PC-3 (cell line): ENCODE measurements around the gene RCAN2. TPM values are rescaled to one million over a fixed set of nuclear protein-coding genes. Genes with fewer than 3 reads are reported as not detected.

Experiments
- ATAC-seq: fragments of 200-7000 bp; cut with Tn5 transposase; 2 replicates; pipeline ENCODE4 v1.9.1; 2020; ENCODE audit warnings: mild to moderate bottlenecking, moderate library complexity
- BruUV-seq: library from RNA; stranded (reverse); fragments of 400-500 nt; replicated peaks from 2 replicates; lab custom pipeline; 2021; lab: Mats Ljungman, UMichigan
- CTCF ChIA-PET: fragments of 300-600 bp; sonication (Branson Sonifier 250); formaldehyde crosslinking; loops from one replicate; lab custom pipeline; 2022; ENCODE audit warnings: antibody characterized with exemption; lab: Charles Lee
- POLR2A ChIA-PET: fragments of 300-600 bp; sonication (Branson Sonifier 250); formaldehyde crosslinking; loops from one replicate; lab custom pipeline; 2022; ENCODE audit warnings: antibody characterized with exemption; ENCODE audit not compliant: unreplicated experiment; lab: Charles Lee
- DNase-seq: peaks from one replicate; pipeline ENCODE4 v3.0.0-alpha.2; 2015
- H2AFZ ChIP-seq: fragments of 300-600 bp; sonication (generic); 2 replicates; pipeline ENCODE4 v1.6.0; 2016; ENCODE audit warnings: antibody characterized with exemption, low read length
- H3F3A ChIP-seq: fragments of 300-600 bp; sonication (generic); one replicate; pipeline ENCODE4 v1.6.0; 2017; ENCODE audit warnings: antibody characterized with exemption, low read length, control low read depth, mild to moderate bottlenecking; ENCODE audit not compliant: unreplicated experiment
- H3K27ac ChIP-seq: fragments of 300-600 bp; sonication (generic); 2 replicates; pipeline ENCODE4 v1.5.1; 2016; ENCODE audit warnings: mild to moderate bottlenecking, low read length
- H3K27me3 ChIP-seq: fragments of 300-600 bp; sonication (generic); 2 replicates; pipeline ENCODE4 v1.6.1; 2016; ENCODE audit warnings: low read length, mixed read lengths
- H3K36me3 ChIP-seq: fragments of 300-600 bp; sonication (generic); 2 replicates; pipeline ENCODE4 v1.6.1; 2016; ENCODE audit warnings: low read depth, mixed run types, low read length, mixed read lengths
- H3K4me1 ChIP-seq: fragments of 300-600 bp; sonication (generic); 2 replicates; pipeline ENCODE4 v1.5.1; 2016; ENCODE audit warnings: low read length; ENCODE audit not compliant: insufficient read depth
- H3K4me2 ChIP-seq: fragments of 300-600 bp; sonication (generic); 2 replicates; pipeline ENCODE4 v1.6.0; 2016; ENCODE audit warnings: low read length
- H3K4me3 ChIP-seq: fragments of 300-600 bp; sonication (generic); 2 replicates; pipeline ENCODE4 v1.5.1; 2016; ENCODE audit warnings: mild to moderate bottlenecking, low read length, mixed read lengths
- H3K79me2 ChIP-seq: fragments of 300-600 bp; sonication (generic); 2 replicates; pipeline ENCODE4 v1.6.1; 2017; ENCODE audit warnings: low read length, mixed read lengths
- H3K9ac ChIP-seq: fragments of 300-600 bp; sonication (generic); 2 replicates; pipeline ENCODE4 v1.6.0; 2016; ENCODE audit warnings: mild to moderate bottlenecking, low read length
- H3K9me2 ChIP-seq: fragments of 300-600 bp; sonication (generic); replicated peaks from 2 replicates; pipeline ENCODE4 v1.6.1; 2016; ENCODE audit warnings: mixed run types, low read length, mixed read lengths
- H3K9me3 ChIP-seq: fragments of 300-600 bp; sonication (generic); 2 replicates; pipeline ENCODE4 v1.6.1; 2016; ENCODE audit warnings: low read length, mixed read lengths
- H4K20me1 ChIP-seq: fragments of 300-600 bp; sonication (generic); 2 replicates; pipeline ENCODE4 v1.6.1; 2016; ENCODE audit warnings: low read length, mixed read lengths
- EZH2 ChIP-seq: fragments of 300-600 bp; sonication (generic); IDR thresholded peaks from one replicate; pipeline ENCODE4 v1.6.1; 2017; ENCODE audit warnings: antibody characterized with exemption, mild to moderate bottlenecking, low read length; ENCODE audit not compliant: unreplicated experiment
- EZH2phosphoT487 ChIP-seq: fragments of 300-600 bp; sonication (generic); IDR thresholded peaks from 2 replicates; pipeline ENCODE4 v1.6.1; 2018; ENCODE audit warnings: mild to moderate bottlenecking, antibody characterized with exemption, low read length, borderline replicate concordance
- intact Hi-C: fragments of 100-400 bp; cut with micrococcal nuclease; formaldehyde crosslinking; loops from 2 replicates; pipeline ENCODE4 v1.9.0; 2023
- total RNA-seq: library from RNA; depleted of rRNA; stranded (reverse); fragments of >200 nt; gene quantifications from 2 replicates; pipeline ENCODE4 v1.2.3, GENCODE V29; 2014
- TF ChIP-seq, protein P1 (sequence below): fragments of 300-600 bp; sonication (generic); conservative IDR thresholded peaks from 2 replicates; pipeline ENCODE4 v1.5.1; 2017; ENCODE audit warnings: antibody characterized with exemption, low read depth, mild to moderate bottlenecking, low read length

RCAN2 gene
- total RNA-seq, 1 experiment from 2014 or later, result not detected

DNA sequence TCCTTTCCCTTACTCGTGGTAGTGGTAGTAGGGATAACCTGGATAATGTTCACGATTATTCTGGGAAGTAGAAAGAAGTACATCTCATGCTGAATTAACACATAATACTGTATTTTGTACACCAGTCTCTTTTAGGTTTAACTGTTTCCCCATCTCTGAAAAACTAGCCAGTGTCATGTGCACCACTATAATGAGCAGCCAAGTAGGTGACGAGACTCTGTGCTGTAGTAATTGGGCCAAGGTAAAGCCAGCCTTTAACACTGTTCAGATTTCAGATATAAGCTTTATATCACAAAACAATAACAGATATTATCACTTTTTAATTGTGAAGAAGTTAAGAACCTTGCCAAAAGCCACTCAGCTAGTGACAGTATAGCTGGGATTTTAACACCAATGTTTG lies 219.5 kb downstream of the RCAN2 start:
- Histone ChIP-seq H3K79me2 (no peaks in the 10 kb centered on the region), H3K4me1 (no peaks in the 10 kb centered on the region), H3K4me3 (no peak overlapping the region), H3K4me2 (no peak overlapping the region), H4K20me1 (no peaks in the 10 kb centered on the region), H2AFZ (no peak overlapping the region), H3K9me2 (no peaks in the 10 kb centered on the region), H3F3A (no peaks in the 10 kb centered on the region), H3K9ac (no peak overlapping the region), H3K36me3 (no peaks in the 10 kb centered on the region), H3K27ac (no peak overlapping the region), H3K9me3 (no peaks in the 10 kb centered on the region), H3K27me3 (peaks cover 35% of the 10 kb centered on the region)
- CTCF ChIA-PET, result no interaction called here
- no TSS peak for BruUV-seq
- intact Hi-C loops, result no loop called here
- ATAC-seq, result no peak
- TF ChIP-seq EZH2phosphoT487 (no peak), EZH2 (no peak)
- TF ChIP-seq, protein P1, sequence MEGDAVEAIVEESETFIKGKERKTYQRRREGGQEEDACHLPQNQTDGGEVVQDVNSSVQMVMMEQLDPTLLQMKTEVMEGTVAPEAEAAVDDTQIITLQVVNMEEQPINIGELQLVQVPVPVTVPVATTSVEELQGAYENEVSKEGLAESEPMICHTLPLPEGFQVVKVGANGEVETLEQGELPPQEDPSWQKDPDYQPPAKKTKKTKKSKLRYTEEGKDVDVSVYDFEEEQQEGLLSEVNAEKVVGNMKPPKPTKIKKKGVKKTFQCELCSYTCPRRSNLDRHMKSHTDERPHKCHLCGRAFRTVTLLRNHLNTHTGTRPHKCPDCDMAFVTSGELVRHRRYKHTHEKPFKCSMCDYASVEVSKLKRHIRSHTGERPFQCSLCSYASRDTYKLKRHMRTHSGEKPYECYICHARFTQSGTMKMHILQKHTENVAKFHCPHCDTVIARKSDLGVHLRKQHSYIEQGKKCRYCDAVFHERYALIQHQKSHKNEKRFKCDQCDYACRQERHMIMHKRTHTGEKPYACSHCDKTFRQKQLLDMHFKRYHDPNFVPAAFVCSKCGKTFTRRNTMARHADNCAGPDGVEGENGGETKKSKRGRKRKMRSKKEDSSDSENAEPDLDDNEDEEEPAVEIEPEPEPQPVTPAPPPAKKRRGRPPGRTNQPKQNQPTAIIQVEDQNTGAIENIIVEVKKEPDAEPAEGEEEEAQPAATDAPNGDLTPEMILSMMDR, result no peak
- POLR2A ChIA-PET, result no interaction called here
- DNase-seq, result no peak

DNA sequence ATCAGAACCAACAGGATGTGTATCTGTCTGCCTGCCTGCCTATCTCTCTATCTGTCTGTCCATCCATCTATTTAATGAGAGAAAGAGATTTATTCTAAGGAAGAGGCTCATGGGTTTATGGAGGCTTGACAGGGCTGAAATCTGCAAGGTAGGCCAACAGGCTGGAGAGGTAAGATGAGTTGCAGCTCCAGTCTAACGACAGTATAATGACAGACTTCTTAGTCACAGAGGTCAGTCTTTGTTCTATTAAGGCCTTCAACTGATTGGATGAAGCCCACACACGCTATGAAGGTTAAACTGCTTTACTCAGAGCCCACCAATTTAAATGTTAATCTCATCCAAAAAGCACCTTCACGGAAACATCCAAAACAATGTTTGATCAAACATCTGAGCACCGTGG lies 220.1 kb downstream of the RCAN2 start:
- Histone ChIP-seq H3K4me2 (no peak overlapping the region), H4K20me1 (no peaks in the 10 kb centered on the region), H3K9me2 (no peaks in the 10 kb centered on the region), H3K4me1 (no peaks in the 10 kb centered on the region), H3K4me3 (no peak overlapping the region), H2AFZ (no peak overlapping the region), H3K36me3 (no peaks in the 10 kb centered on the region), H3K9me3 (no peaks in the 10 kb centered on the region), H3K9ac (no peak overlapping the region), H3K79me2 (no peaks in the 10 kb centered on the region), H3F3A (no peaks in the 10 kb centered on the region), H3K27me3 (peaks cover 39% of the 10 kb centered on the region), H3K27ac (no peak overlapping the region)
- no TSS peak for BruUV-seq
- TF ChIP-seq, protein P1, result no peak
- TF ChIP-seq EZH2phosphoT487 (no peak), EZH2 (no peak)
- ATAC-seq (no peak), DNase-seq (peak; percentile 15)
- POLR2A ChIA-PET, result no interaction called here
- intact Hi-C loops, result no loop called here
- CTCF ChIA-PET, result no interaction called here

DNA sequence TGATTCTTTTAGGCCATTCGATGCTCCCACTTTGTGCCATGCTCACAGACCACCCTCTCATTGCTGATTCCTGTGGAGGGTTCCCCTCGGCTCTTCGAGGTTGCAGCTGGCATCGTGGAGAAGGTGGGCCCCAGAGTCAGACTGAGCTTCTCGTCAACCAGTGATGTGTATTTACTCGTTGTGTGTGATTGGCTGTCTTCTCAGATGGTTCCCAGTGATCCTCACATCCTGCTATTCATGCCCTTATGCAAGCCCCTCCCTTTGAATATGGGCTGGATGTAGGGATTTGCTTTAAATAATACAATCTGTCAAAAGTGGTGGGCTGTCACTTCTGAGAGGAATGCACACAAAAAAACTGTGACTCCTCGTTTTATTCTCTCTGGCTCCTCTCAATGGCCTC lies 220.9 kb downstream of the RCAN2 start:
- Histone ChIP-seq H2AFZ (no peak overlapping the region), H3K9ac (no peak overlapping the region), H3K9me3 (no peaks in the 10 kb centered on the region), H3K4me2 (no peak overlapping the region), H3K4me1 (no peaks in the 10 kb centered on the region), H3K27ac (no peak overlapping the region), H3K27me3 (peaks cover 40% of the 10 kb centered on the region), H4K20me1 (no peaks in the 10 kb centered on the region), H3F3A (no peaks in the 10 kb centered on the region), H3K9me2 (no peaks in the 10 kb centered on the region), H3K36me3 (no peaks in the 10 kb centered on the region), H3K4me3 (no peak overlapping the region), H3K79me2 (no peaks in the 10 kb centered on the region)
- TF ChIP-seq, protein P1, result no peak
- TF ChIP-seq EZH2phosphoT487 (no peak), EZH2 (no peak)
- DNase-seq, result no peak
- CTCF ChIA-PET, result no interaction called here
- BruUV-seq, result no TSS peak
- POLR2A ChIA-PET, result no interaction called here
- ATAC-seq, result no peak
- intact Hi-C loops, result no loop called here
